Endothelial cell of umbilical vein (primary cell): Measurements from ENCODE around the gene ID1. TPM values are rescaled to one million over a fixed set of nuclear protein-coding genes. Genes with fewer than 3 reads are reported as not detected.
A peak's percentile ranks its signal among the peaks of the same experiment; 100 is the strongest.
"Not testable (repeated sequence)": the region's sequence is repeated elsewhere in the genome, so short reads cannot be mapped to it uniquely, and the experiment has no call there.

Source experiments
- BruUV-seq: library from RNA; stranded (reverse); fragments of 400-500 nt; replicated peaks from 2 replicates; lab custom pipeline; 2021; lab: Mats Ljungman, UMichigan
- CTCF ChIA-PET: fragments of 300-600, 350-600 bp; sonication (Branson Sonifier 250); formaldehyde crosslinking; loops from one replicate; lab custom pipeline; 2021; ENCODE audit warnings: antibody characterized with exemption, inconsistent platforms; lab: Charles Lee
- POLR2A ChIA-PET: fragments of 300-600, 350-600 bp; sonication (Branson Sonifier 250); formaldehyde crosslinking; loops from one replicate; lab custom pipeline; 2021; ENCODE audit warnings: antibody characterized with exemption, inconsistent platforms; lab: Charles Lee
- DNase-seq: peaks from one replicate; pipeline ENCODE4 v3.0.0-alpha.2; 2011; ENCODE audit warnings: low read depth, low spot score
- FAIRE-seq: peaks from 2 replicates; lab custom pipeline; 2011; peaks lifted over from hg19 to GRCh38; lab: Jason Lieb, UNC
- H2AFZ ChIP-seq: 2 replicates; pipeline ENCODE4 v1.6.0; 2012; ENCODE audit warnings: low read depth, low read length, control low read depth, inconsistent platforms
- H3K27ac ChIP-seq: 2 replicates; pipeline ENCODE4 v1.5.1; 2011; ENCODE audit warnings: low read depth, mild to moderate bottlenecking, control low read depth, low read length, moderate library complexity; ENCODE audit not compliant: insufficient read depth
- H3K27me3 ChIP-seq, 2 experiments: 2 replicates each; pipeline versions ENCODE4 v1.6.0 to v1.6.1; 2011; ENCODE audit warnings: low read length in 2 of 2, mixed read lengths in 1 of 2; ENCODE audit not compliant: control insufficient read depth in 2 of 2, insufficient read depth in 2 of 2
- H3K36me3 ChIP-seq, 2 experiments: 2 replicates in 1 of 2; 3 replicates in 1 of 2; pipeline ENCODE4 v1.5.1; 2011; ENCODE audit warnings: low read length in 2 of 2, mild to moderate bottlenecking in 1 of 2, moderate library complexity in 1 of 2; ENCODE audit not compliant: control insufficient read depth in 2 of 2, insufficient read depth in 2 of 2; ENCODE audit errors: extremely low read depth in 1 of 2
- H3K4me1 ChIP-seq: 3 replicates; pipeline ENCODE4 v1.5.1; 2011; ENCODE audit warnings: mild to moderate bottlenecking, low read length; ENCODE audit not compliant: control insufficient read depth, insufficient read depth; ENCODE audit errors: extremely low read depth
- H3K4me2 ChIP-seq: 2 replicates; pipeline ENCODE4 v1.6.1; 2011; ENCODE audit warnings: low read length, control low read depth, mixed read lengths; ENCODE audit not compliant: insufficient read depth
- H3K4me3 ChIP-seq, 3 experiments: fragments of 200-600 bp in 1 of 3; sonication (generic), shearing (Covaris generic) in 1 of 3; replicated peaks in 1 of 3; 2 replicates each; pipeline ENCODE4 v1.5.1; 2011 to 2016; ENCODE audit warnings: control low read depth in 3 of 3, low read length in 3 of 3, mild to moderate bottlenecking in 2 of 3, inconsistent platforms in 1 of 3, low read depth in 1 of 3, moderate library complexity in 1 of 3; ENCODE audit not compliant: insufficient read depth in 1 of 3
- H3K79me2 ChIP-seq: 2 replicates; pipeline ENCODE4 v1.6.0; 2012; ENCODE audit warnings: low read length, inconsistent platforms; ENCODE audit not compliant: control insufficient read depth, insufficient read depth
- H3K9ac ChIP-seq: replicated peaks from 2 replicates; pipeline ENCODE3; 2011; ENCODE audit warnings: low read length, control low read depth; ENCODE audit not compliant: insufficient read depth; ENCODE audit errors: extremely low read depth
- H3K9me1 ChIP-seq: replicated peaks from 3 replicates; pipeline ENCODE4 v1.6.0; 2011; ENCODE audit warnings: mild to moderate bottlenecking, low read length; ENCODE audit not compliant: control insufficient read depth, insufficient read depth; ENCODE audit errors: extremely low read depth
- H3K9me3 ChIP-seq: replicated peaks from 2 replicates; pipeline ENCODE4 v1.5.1; 2012; ENCODE audit warnings: low read length, inconsistent platforms; ENCODE audit not compliant: control insufficient read depth, insufficient read depth
- H4K20me1 ChIP-seq: replicated peaks from 2 replicates; pipeline ENCODE3; 2011; ENCODE audit warnings: mild to moderate bottlenecking, low read length; ENCODE audit not compliant: control insufficient read depth, insufficient read depth; ENCODE audit errors: extremely low read depth
- EZH2 ChIP-seq: IDR thresholded peaks from 2 replicates; pipeline ENCODE4 v1.6.1; 2012; ENCODE audit warnings: borderline replicate concordance, low read depth, mild to moderate bottlenecking, moderate library complexity, low read length, inconsistent platforms; ENCODE audit not compliant: severe bottlenecking
- FOS ChIP-seq: IDR thresholded peaks from 2 replicates; pipeline ENCODE4 v1.6.1; 2011; ENCODE audit warnings: mild to moderate bottlenecking, low read length, moderate library complexity, borderline replicate concordance; ENCODE audit not compliant: insufficient read depth
- GATA2 ChIP-seq: IDR thresholded peaks from 2 replicates; pipeline ENCODE4 v1.7.0; 2011; ENCODE audit warnings: low read depth, mild to moderate bottlenecking, moderate library complexity, mixed read lengths, low read length; ENCODE audit not compliant: insufficient read length, insufficient read depth
- JUN ChIP-seq: IDR thresholded peaks from 2 replicates; pipeline ENCODE4 v1.6.1; 2011; ENCODE audit warnings: borderline replicate concordance, low read depth; ENCODE audit not compliant: insufficient read length, insufficient read depth
- MAX ChIP-seq: IDR thresholded peaks from 2 replicates; pipeline ENCODE4 v1.6.1; 2011; ENCODE audit not compliant: insufficient read depth, insufficient read length
- MYC ChIP-seq: IDR thresholded peaks from one replicate; pipeline ENCODE4 v1.6.1; 2011; ENCODE audit warnings: mild to moderate bottlenecking, low read depth, low read length
- POLR2A ChIP-seq: IDR thresholded peaks from 2 replicates; pipeline ENCODE4 v1.6.1; 2012; ENCODE audit warnings: low read depth, mild to moderate bottlenecking, control low read depth, low read length
- POLR2AphosphoS5 ChIP-seq: IDR thresholded peaks from 2 replicates; pipeline ENCODE4 v1.6.1; 2012; ENCODE audit warnings: low read depth, mild to moderate bottlenecking, control low read depth, low read length, moderate library complexity; ENCODE audit not compliant: insufficient read depth
- dilution Hi-C: fragments of 300-500 bp; cut with MboI; formaldehyde crosslinking; loops from one replicate; pipeline ENCODE4 v1.15.0; 2019; ENCODE audit warnings: low sequenced_read_pairs; ENCODE audit not compliant: extremely low pct_ligation_motif_present
- intact Hi-C: fragments of 100-400 bp; cut with micrococcal nuclease; formaldehyde crosslinking; loops from one replicate; pipeline ENCODE4 v1.10.0; 2022
- polyA plus RNA-seq, 4 experiments: library from polyadenylated mRNA; depleted of rRNA in 3 of 4; stranded (reverse) in 3 of 4; unstranded in 1 of 4; fragments of >200 nt; gene quantifications; 2 replicates each; pipeline versions ENCODE4 v1.2.1 to v1.2.3, GENCODE V29; 2011 to 2012; ENCODE audit warnings: missing spikeins in 1 of 4
- total RNA-seq: library from RNA; stranded (reverse); gene quantifications from 2 replicates; pipeline ENCODE4 v1.2.3, GENCODE V29; 2021
- TF ChIP-seq, protein P1 (sequence below), 2 donors: IDR thresholded peaks; 1 replicate in 1 of 2; 2 replicates in 1 of 2; pipeline ENCODE4 v1.5.1; 2011; ENCODE audit warnings: low read length in 2 of 2, mild to moderate bottlenecking in 2 of 2, moderate library complexity in 2 of 2, control low read depth in 1 of 2, inconsistent platforms in 1 of 2, low read depth in 1 of 2; ENCODE audit not compliant: insufficient read depth in 1 of 2; ENCODE audit errors: extremely low read depth in 1 of 2

Gene ID1
- total and polyA plus RNA-seq, 2 donors (not counting 3 experiments of a cell fraction or from before 2014, with no cell fraction given), result 78.9 to 152 TPM

- no peaks in the 10 kb centered on the region for H3K36me3 ChIP-seq
- DNase-seq (peak; percentile 81), FAIRE-seq (peak; percentile 77)
- H3K79me2 ChIP-seq, result peaks cover 26% of the 10 kb centered on the region
- no TSS peak for BruUV-seq
- H3K9me3 ChIP-seq, result no peaks in the 10 kb centered on the region
- ChIA-PET POLR2A (interaction anchor here (1.0 to 2.8 kb wide), 4 partner anchors 35 to 48 kb away, joined by 6 to 20 read pairs (median 7); no protein-coding TSS in a partner anchor), CTCF (interaction anchor here (1.6 to 12.8 kb wide), 2 partner anchors 43 to 115 kb away, joined by 4 to 1817 read pairs; no protein-coding TSS in a partner anchor)
- peaks cover 52% of the 10 kb centered on the region for H3K4me1 ChIP-seq
- peak overlapping the region; percentile 36 for H2AFZ ChIP-seq
- peak overlapping the region; percentile 71 for H3K4me2 ChIP-seq
- dilution Hi-C loops, result no loop called here
- H3K9ac ChIP-seq, result peak overlapping the region; percentile 99
- H3K9me1 ChIP-seq, result no peaks in the 10 kb centered on the region
- H3K27me3 ChIP-seq, result no peaks in the 10 kb centered on the region
- peak overlapping the region; percentile 100 for H3K27ac ChIP-seq
- no peak overlapping the region for H3K4me3 ChIP-seq
- TF ChIP-seq POLR2AphosphoS5 (no peak), MAX (no peak), EZH2 (no peak), GATA2 (no peak), JUN (no peak), MYC (no peak), POLR2A (no peak), FOS (no peak)
- TF ChIP-seq, protein P1, sequence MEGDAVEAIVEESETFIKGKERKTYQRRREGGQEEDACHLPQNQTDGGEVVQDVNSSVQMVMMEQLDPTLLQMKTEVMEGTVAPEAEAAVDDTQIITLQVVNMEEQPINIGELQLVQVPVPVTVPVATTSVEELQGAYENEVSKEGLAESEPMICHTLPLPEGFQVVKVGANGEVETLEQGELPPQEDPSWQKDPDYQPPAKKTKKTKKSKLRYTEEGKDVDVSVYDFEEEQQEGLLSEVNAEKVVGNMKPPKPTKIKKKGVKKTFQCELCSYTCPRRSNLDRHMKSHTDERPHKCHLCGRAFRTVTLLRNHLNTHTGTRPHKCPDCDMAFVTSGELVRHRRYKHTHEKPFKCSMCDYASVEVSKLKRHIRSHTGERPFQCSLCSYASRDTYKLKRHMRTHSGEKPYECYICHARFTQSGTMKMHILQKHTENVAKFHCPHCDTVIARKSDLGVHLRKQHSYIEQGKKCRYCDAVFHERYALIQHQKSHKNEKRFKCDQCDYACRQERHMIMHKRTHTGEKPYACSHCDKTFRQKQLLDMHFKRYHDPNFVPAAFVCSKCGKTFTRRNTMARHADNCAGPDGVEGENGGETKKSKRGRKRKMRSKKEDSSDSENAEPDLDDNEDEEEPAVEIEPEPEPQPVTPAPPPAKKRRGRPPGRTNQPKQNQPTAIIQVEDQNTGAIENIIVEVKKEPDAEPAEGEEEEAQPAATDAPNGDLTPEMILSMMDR (IDR thresholded peaks at IDR 0.05; ENCODE audit: extremely low read depth in 1 of 2, insufficient read depth in 1 of 2, low read depth in 1 of 2, low read length in 2 of 2), result no peak
- intact Hi-C loops, result no loop called here
- no peaks in the 10 kb centered on the region for H4K20me1 ChIP-seq
Measured at GRCh38 chr20:31608251-31608945, 3.3 kb downstream of the ID1 start.

- dilution Hi-C loops, result not testable (repeated sequence)
Measured at GRCh38 chr20:31612271-31612640, 7.2 kb downstream of the ID1 start.

More at GRCh38 chr20:31612271-31612640, 7.2 kb downstream of the ID1 start:
- Histone ChIP-seq H3K27ac (peak overlapping the region; percentile 43), H3K4me1 (peaks cover 34% of the 10 kb centered on the region)
- not testable (repeated sequence) for H3K9ac ChIP-seq, FAIRE-seq, H3K9me3 ChIP-seq, H4K20me1 ChIP-seq, H3K79me2 ChIP-seq, BruUV-seq, H3K9me1 ChIP-seq, DNase-seq, H3K27me3 ChIP-seq, H3K4me2 ChIP-seq, H3K36me3 ChIP-seq, H3K4me3 ChIP-seq, H2AFZ ChIP-seq
- ChIA-PET CTCF (interaction anchor here (1.2 to 12.8 kb wide), 27 partner anchors 8 to 153 kb away, joined by 3 to 1817 read pairs (median 8); partner anchors contain the start of genes BCL2L1, HM13 and ID1), POLR2A (interaction anchor here (1.2 to 2.9 kb wide), 5 partner anchors 40 to 55 kb away, joined by 6 to 29 read pairs (median 14); no protein-coding TSS in a partner anchor)
- intact Hi-C loops, result loop anchor here (1.0 to 2.0 kb wide), 3 partner anchors 43 to 95 kb away; no protein-coding TSS in a partner anchor
